ENCODE data around the gene MAP7. TPM values are rescaled to one million over a fixed set of nuclear protein-coding genes. Genes with fewer than 3 reads are reported as not detected.
A peak's percentile ranks its signal among the peaks of the same experiment; 100 is the strongest.

MAP7 gene
- total RNA-seq, 1 donor: 1.4 TPM

GRCh38 chr6:136344420-136344819, 205.8 kb downstream of the MAP7 start:
- H3K4me1 ChIP-seq (ENCODE audit: insufficient read depth, low read length): peaks cover 4% of the 10 kb centered on the region
- H3K27me3 ChIP-seq (ENCODE audit: insufficient read depth, low read length): peaks cover 3% of the 10 kb centered on the region
- no peak for DNase-seq (ENCODE audit: insufficient read length, low spot score, missing footprints)
- TF ChIP-seq, protein P1, sequence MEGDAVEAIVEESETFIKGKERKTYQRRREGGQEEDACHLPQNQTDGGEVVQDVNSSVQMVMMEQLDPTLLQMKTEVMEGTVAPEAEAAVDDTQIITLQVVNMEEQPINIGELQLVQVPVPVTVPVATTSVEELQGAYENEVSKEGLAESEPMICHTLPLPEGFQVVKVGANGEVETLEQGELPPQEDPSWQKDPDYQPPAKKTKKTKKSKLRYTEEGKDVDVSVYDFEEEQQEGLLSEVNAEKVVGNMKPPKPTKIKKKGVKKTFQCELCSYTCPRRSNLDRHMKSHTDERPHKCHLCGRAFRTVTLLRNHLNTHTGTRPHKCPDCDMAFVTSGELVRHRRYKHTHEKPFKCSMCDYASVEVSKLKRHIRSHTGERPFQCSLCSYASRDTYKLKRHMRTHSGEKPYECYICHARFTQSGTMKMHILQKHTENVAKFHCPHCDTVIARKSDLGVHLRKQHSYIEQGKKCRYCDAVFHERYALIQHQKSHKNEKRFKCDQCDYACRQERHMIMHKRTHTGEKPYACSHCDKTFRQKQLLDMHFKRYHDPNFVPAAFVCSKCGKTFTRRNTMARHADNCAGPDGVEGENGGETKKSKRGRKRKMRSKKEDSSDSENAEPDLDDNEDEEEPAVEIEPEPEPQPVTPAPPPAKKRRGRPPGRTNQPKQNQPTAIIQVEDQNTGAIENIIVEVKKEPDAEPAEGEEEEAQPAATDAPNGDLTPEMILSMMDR (IDR thresholded peaks at IDR 0.05; ENCODE audit: extremely low read depth, low read depth, low read length): no peak
- H4K20me1 ChIP-seq (ENCODE audit: insufficient read depth, low read length): no peaks in the 10 kb centered on the region
- no peaks in the 10 kb centered on the region for H3K36me3 ChIP-seq (ENCODE audit: insufficient read depth, low read length)
- H3K79me2 ChIP-seq (ENCODE audit: insufficient read depth, low read length): no peaks in the 10 kb centered on the region
- H3K9me3 ChIP-seq (ENCODE audit: low read depth, low read length): no peaks in the 10 kb centered on the region
- peak overlapping the region; percentile 17 for H2AFZ ChIP-seq (ENCODE audit: low read length)
- H3K4me3 ChIP-seq (ENCODE audit: insufficient read depth, low read length): no peak overlapping the region
- no peak overlapping the region for H3K27ac ChIP-seq (ENCODE audit: low read depth, low read length)
- peak overlapping the region; percentile 4 for H3K4me2 ChIP-seq (ENCODE audit: insufficient read depth, low read length)

DNA sequence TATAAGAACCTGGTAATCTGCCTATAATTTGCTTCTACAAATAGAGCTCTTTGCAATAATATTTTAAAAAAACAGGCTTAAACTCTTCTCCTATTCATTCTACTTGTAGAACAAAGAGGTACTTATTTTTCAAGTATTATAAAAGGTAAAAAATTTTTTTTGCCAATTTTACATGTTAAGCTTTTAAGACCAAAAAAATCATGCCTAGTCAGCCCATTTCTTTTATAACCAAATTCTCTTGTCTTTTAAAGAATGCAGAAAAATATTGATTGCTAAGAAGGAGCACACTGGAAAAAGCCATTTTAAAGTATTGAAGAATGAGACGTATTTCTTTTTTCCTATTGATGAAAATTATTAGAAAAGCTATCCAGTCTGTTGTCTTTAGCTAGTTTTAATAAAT, 206.5 kb downstream of the MAP7 start:
- no peaks in the 10 kb centered on the region for H4K20me1 ChIP-seq (ENCODE audit: insufficient read depth, low read length)
- peaks cover 3% of the 10 kb centered on the region for H3K27me3 ChIP-seq (ENCODE audit: insufficient read depth, low read length)
- H3K9me3 ChIP-seq (ENCODE audit: low read depth, low read length): no peaks in the 10 kb centered on the region
- no peak overlapping the region for H2AFZ ChIP-seq (ENCODE audit: low read length)
- TF ChIP-seq, protein P1 (IDR thresholded peaks at IDR 0.05; ENCODE audit: extremely low read depth, low read depth, low read length): no peak
- H3K4me2 ChIP-seq (ENCODE audit: insufficient read depth, low read length): no peak overlapping the region
- peaks cover 4% of the 10 kb centered on the region for H3K4me1 ChIP-seq (ENCODE audit: insufficient read depth, low read length)
- no peak overlapping the region for H3K4me3 ChIP-seq (ENCODE audit: insufficient read depth, low read length)
- no peaks in the 10 kb centered on the region for H3K36me3 ChIP-seq (ENCODE audit: insufficient read depth, low read length)
- no peaks in the 10 kb centered on the region for H3K79me2 ChIP-seq (ENCODE audit: insufficient read depth, low read length)
- no peak overlapping the region for H3K27ac ChIP-seq (ENCODE audit: low read depth, low read length)
- no peak for DNase-seq (ENCODE audit: insufficient read length, low spot score, missing footprints)

- Histone ChIP-seq H3K79me2 (ENCODE audit: insufficient read depth, low read length) (no peaks in the 10 kb centered on the region), H3K4me3 (ENCODE audit: insufficient read depth, low read length) (no peak overlapping the region), H3K27me3 (ENCODE audit: insufficient read depth, low read length) (no peaks in the 10 kb centered on the region), H4K20me1 (ENCODE audit: insufficient read depth, low read length) (no peaks in the 10 kb centered on the region), H3K4me1 (ENCODE audit: insufficient read depth, low read length) (peaks cover 4% of the 10 kb centered on the region), H3K9me3 (ENCODE audit: low read depth, low read length) (no peaks in the 10 kb centered on the region), H2AFZ (ENCODE audit: low read length) (no peak overlapping the region), H3K36me3 (ENCODE audit: insufficient read depth, low read length) (no peaks in the 10 kb centered on the region), H3K4me2 (ENCODE audit: insufficient read depth, low read length) (no peak overlapping the region), H3K27ac (ENCODE audit: low read depth, low read length) (no peak overlapping the region)
- DNase-seq (ENCODE audit: insufficient read length, low spot score, missing footprints): no peak
- TF ChIP-seq, protein P1 (IDR thresholded peaks at IDR 0.05; ENCODE audit: extremely low read depth, low read depth, low read length): no peak
Observed at GRCh38 chr6:136343275-136343674, 206.9 kb downstream of the MAP7 start.

GRCh38 chr6:136341967-136342366, 208.3 kb downstream of the MAP7 start:
- Histone ChIP-seq H3K4me3 (ENCODE audit: insufficient read depth, low read length) (no peak overlapping the region), H3K79me2 (ENCODE audit: insufficient read depth, low read length) (no peaks in the 10 kb centered on the region), H3K4me2 (ENCODE audit: insufficient read depth, low read length) (no peak overlapping the region), H3K36me3 (ENCODE audit: insufficient read depth, low read length) (no peaks in the 10 kb centered on the region), H3K4me1 (ENCODE audit: insufficient read depth, low read length) (peaks cover 4% of the 10 kb centered on the region), H2AFZ (ENCODE audit: low read length) (no peak overlapping the region), H4K20me1 (ENCODE audit: insufficient read depth, low read length) (no peaks in the 10 kb centered on the region), H3K9me3 (ENCODE audit: low read depth, low read length) (no peaks in the 10 kb centered on the region), H3K27me3 (ENCODE audit: insufficient read depth, low read length) (no peaks in the 10 kb centered on the region), H3K27ac (ENCODE audit: low read depth, low read length) (no peak overlapping the region)
- TF ChIP-seq, protein P1 (IDR thresholded peaks at IDR 0.05; ENCODE audit: extremely low read depth, low read depth, low read length): no peak
- no peak for DNase-seq (ENCODE audit: insufficient read length, low spot score, missing footprints)

All from osteoblast (primary cell).